Esophagus muscularis mucosa (tissue), 3 donors: ENCODE results near the gene BICDL1.

Source experiments
- CTCF ChIP-seq, 3 experiments: fragments of 200-600 bp in 2 of 3; fragments of 450-650 bp in 1 of 3; sonication (generic) in 2 of 3; IDR thresholded peaks; one replicate each; pipeline ENCODE4 v1.5.1; 2017 to 2019; ENCODE audit warnings: antibody characterized with exemption in 3 of 3, mild to moderate bottlenecking in 2 of 3, moderate library complexity in 1 of 3
- POLR2A ChIP-seq: fragments of 450-650 bp; IDR thresholded peaks from one replicate; pipeline ENCODE4 v1.6.1; 2017; ENCODE audit warnings: antibody characterized with exemption, moderate library complexity, mild to moderate bottlenecking, low read depth
- POLR2AphosphoS5 ChIP-seq, 2 donors: sonication (generic); formaldehyde crosslinking; IDR thresholded peaks; one replicate each; pipeline ENCODE4 v1.6.1; 2017; ENCODE audit warnings: antibody characterized with exemption in 2 of 2

- no peak for TF ChIP-seq POLR2A
- no peak for TF ChIP-seq CTCF (IDR thresholded peaks at IDR 0.05)
- no peak for TF ChIP-seq POLR2AphosphoS5 (IDR thresholded peaks at IDR 0.05)
Observed at GRCh38 chr12:120012067-120012621, 23.1 kb downstream of the BICDL1 start.
